GM19043 (cell line): Measurements from ENCODE around the gene NKAPD1.
"Not testable (repeated sequence)": the region's sequence is repeated elsewhere in the genome, so short reads cannot be mapped to it uniquely, and the experiment has no call there.

Experiments
- ATAC-seq: cut with Tn5 transposase; IDR thresholded peaks from one replicate; pipeline ENCODE4 v1.9.1; 2021; ENCODE audit warnings: low read depth; ENCODE audit not compliant: unreplicated experiment

NKAPD1 gene

DNA sequence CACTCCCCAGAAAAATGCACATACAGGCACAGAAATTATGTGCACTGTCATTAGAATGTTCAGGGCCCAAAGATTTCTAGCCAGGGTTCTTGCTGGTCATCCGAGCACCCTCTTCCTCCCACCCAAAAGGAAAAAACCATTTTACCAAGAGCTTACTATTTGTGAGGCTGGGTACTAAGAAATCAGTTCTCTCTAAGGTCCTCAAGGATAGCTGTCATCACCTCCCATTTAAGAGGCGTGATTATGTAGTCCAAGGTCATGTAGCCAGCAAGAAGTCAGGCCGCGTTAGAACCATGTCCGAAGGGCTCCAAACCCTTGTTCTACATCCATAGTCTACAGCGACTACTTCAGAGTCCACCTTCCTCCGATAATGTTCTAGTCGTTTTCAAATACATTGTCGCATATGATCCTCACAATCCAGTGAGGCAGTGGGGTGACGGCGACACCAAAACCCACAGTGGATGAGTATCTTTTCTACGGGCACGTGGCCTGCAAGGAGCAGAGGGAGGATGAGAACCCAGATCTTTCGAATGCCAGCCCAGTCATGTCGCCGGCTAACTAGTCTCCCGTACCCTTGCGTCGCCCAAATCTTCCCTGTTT lies 11.8 kb downstream of the NKAPD1 start:
- peak; percentile 30 for ATAC-seq

DNA sequence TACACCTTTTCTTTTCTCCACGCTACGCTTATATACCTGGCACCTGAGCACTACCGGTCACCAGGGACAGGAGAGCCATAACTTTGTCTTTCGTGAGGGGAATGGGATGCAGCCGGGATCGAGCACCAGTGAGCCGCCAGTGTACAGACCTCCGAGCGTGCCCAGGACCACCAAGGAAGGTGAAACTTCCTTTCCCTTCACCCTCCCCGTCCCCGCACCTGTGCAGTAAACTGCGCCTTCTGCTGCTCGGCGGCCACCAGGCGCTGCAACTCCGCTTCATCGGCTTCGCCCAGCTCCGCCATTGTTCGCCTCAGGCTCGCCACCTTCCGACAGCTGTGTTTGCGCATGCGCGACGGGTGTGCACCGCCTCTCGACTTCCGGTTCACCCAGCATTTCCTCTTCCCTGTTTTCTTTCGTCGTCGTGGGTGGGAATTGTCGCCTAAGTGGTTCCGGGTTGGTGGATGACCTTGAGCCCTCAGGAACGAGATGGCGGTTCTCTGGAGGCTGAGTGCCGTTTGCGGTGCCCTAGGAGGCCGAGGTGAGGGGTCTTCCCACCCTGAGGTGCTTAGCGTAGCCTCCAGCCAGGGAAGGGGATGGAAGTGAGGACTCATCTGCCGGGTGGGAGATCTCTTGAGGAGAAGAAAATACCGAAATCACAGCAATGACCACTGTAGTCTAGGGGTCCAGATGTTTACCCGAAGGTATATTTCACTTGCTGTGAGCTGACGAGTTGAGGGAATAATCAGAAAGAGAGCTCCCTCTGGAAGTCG lies 12.5 kb downstream of the NKAPD1 start, which contains the start of the genes SDHD and TIMM8B:
SDHD (plus strand) TSS at position 452 of the 770 bp plus-strand sequence; CDS start at position 487, 35 bp downstream.
TIMM8B (minus strand) TSS at position 335 of the 770 bp plus-strand sequence; CDS start at position 302, 33 bp downstream.
- ATAC-seq = peak; percentile 86

DNA sequence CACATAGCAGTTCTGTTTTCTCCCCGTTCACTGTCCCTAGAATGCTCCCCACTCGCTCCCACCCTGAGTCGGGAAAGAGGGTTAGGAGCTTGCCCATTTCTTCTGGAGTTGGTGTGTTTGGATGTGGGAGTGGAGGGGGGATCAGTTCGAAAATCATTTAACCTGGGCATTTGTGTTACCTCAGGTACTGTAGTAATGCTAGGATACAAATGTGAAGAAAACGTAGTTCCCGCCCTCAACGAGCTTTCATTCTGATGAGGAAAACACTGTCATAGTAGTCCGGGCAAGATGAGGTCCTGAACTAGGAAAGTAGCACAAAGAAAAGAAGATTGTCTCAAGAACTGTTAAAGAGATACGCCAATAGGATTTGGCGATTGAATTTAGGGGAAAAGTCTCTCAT lies 13.1 kb downstream of the NKAPD1 start:
- ATAC-seq = no peak

DNA sequence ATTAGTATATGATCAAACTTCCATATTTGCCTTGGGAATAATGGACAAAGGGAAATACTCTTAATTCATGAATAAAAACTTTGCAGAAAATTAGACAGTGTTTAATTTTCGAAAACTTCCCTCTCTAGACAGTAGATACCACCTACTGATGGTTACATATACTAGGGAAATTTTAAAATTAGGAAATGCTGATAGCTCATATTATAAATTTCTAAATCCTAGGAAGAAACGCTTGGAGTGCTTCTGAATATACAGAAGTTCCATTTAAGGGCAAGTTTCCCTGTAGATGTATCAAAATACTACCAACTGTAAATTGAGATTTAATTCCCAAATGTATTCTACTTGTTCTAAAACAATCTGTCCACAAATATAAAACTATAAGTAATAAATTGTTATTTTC lies 21.2 kb downstream of the NKAPD1 start:
- not testable (repeated sequence) for ATAC-seq

DNA sequence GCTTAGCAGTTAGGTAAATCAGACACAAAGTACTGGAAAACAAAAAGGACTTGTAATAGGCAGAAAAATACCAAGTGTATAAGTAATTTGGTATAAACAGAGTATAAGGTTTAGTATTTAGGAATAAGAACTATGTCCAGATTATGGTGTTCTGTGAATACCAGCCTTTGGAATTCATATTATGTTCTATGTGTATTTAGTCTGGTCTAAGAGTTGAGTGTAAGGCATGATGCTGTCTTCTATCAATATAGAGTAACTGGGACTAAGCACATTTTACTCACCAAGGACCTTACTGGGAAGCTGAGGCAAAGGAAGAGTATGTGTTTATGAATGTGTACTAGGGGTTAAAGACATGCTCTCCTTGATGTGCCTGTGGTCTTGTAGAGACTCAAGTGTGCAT lies 22.1 kb downstream of the NKAPD1 start:
- no peak for ATAC-seq

DNA sequence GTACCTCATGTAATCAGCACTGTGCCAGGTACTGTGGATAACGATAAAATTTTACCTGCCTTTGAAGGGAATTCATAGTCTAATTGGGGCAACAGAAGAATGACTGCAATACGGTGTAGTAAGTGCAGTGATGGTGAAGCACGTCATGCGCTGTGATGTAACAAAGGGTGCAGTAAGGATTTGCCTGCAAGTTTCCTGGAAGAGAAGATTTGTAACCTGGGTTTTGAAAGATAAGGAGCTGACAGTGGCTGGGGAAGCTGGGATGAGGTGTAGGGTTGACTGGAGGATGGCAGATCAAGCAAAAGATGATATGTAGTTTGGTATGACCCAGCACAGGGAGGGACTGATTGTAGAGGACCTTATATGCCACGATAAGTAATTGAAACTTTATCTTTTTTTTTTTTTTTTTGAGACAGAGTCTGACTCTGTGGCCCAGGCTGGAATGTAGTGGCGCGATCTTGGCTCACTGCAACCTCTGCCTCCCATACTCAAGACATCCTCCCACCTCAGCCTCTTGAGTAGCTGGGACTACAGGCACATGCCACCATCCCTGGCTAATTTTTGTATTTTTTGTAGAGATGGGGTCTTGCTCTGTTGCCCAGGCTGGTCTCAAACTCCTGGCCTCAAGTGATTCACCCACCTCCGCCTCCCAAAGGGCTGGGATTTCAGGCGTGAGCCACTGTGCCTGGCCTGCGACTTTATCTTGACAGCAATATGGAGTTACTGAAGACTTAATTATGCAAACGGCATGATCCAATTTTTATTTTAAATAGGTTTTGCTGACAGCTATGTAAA lies 23.8 kb downstream of the NKAPD1 start:
- ATAC-seq = no peak

DNA sequence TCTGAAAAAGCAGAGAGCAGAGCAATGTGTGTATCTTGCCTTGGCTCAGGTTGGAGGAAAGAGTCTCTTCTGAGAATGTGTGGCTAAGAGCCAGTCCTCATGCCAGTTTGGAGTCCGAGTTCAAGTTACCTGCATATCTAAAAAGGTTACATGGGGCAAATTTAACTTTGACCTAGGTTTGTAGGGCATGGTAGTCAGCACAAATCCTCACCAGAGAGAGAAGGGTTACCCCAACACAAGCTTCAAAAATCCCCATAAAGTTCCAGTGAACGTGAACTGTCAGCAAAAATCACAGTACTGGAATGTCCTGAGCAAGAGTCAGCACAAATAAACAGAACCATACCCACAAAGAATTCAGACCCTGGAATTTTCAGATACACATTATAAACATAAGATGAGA lies 26.4 kb downstream of the NKAPD1 start:
- no peak for ATAC-seq

DNA sequence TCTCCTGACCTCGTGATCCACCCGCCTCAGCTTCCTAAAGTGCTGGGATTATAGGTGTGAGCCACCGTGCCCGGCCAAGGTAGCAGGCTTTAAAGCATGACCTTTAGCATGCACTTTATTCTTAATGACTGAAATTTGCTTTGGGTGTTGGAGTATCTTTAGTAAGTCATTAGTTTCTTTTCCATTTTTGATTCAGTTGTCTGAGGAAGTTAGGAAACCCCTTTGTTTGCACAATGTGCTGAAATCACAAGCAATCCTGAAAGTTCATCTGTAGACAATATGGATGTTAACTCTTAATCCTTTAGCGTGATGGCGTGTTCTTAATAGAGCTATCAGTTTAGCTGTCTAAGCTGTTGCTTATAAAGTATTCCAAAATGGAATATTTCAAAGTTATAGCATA lies 29.3 kb downstream of the NKAPD1 start:
- no peak for ATAC-seq

DNA sequence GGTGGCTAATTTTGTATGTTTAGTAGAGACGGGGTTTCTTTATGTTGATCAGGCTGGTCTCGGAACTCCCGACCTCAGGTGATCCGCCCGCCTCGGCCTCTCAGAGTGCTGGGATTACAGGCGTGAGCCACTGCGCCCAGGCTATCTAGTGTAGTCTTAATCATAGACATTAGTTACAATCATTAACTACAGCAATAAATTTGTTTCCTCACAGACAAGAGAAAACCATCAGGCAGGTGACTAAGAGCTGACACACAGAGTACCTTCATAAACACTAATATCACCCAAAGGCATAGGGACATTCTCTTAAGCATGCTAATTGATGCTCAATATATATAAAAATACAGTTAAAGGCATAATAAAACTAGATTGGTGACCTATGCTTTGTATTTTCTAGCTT lies 32.0 kb downstream of the NKAPD1 start:
- no peak for ATAC-seq

DNA sequence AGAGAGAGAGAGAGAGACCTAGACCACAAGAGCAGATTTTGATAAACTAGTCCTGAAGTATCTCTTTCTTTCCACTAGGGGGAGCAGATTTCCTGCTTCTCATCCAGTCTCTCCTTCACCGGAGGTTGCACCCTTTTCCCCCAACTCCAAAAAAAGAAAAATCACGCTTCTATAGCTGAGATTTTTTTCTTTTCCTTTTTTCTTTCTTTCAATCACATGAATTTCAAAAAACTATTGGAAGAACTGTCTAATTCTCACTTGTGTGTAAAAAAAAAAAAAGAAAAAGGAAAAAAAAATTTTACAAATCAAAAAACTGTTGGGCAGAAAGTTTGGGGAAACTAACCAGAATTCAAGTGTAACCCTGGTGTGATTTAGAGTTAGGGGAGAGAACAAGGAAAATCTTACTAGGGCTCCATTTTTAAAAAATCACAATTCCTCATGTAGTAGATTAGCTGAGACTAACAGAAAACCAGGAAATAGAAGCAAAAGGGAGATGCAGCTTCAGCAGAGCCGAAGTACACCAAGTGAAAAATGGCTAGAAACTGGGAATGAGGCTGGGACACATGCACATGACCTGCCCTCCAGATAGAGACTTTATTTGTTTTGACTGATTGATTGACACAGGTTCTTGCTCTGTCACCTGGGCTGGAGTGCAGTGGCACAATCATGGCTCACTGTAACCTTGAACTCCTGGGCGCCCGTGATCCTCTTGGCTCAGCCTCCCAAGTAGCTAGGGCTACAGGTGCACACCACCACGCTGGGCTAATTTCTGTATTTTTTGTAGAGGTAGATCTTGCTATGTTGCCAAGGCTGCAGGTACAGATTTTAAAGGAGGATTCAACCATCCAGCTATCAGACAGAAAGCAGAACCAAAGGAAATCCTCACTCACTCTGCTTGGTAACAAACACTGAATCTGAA lies 39.7 kb downstream of the NKAPD1 start:
- ATAC-seq = peak; percentile 63

DNA sequence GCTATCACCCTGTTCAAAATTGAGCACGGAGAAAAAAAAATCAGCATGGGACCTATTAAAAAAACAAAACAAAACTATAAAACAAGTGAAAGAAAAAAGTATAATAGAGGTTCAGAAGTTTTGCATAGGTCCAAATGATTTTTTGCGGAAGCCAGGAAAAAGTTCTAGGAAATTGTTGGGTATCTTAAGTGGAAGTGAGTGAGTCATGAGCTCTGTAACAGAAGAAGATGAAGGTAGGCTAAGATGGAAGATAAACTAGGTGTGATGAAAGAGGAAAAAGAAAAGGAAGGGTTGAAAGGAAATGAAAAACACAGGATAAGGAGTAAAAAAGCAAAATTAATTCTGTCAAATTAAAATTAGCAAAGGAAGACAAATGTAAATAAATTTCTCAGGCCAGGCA lies 40.4 kb downstream of the NKAPD1 start:
- no peak for ATAC-seq

DNA sequence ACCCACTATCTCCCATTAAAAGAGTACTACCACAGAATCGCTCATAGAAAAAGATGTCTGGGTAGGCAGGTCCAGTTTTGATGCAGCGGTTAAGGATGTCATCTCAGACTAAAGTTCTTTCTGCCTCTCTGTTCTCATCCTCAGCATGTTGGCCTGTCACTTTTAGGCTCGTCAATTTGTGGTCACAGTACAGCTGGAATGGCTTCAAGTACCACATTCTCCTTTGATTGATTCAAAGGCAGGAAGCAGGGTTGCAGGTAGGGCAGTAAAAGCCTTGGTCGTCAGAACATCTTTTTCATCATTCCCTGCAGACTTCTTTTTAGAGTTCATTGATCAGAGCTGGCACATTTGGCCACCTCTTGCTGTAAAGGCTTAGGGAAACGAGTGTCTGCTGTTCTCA lies 41.3 kb downstream of the NKAPD1 start:
- ATAC-seq = no peak

DNA sequence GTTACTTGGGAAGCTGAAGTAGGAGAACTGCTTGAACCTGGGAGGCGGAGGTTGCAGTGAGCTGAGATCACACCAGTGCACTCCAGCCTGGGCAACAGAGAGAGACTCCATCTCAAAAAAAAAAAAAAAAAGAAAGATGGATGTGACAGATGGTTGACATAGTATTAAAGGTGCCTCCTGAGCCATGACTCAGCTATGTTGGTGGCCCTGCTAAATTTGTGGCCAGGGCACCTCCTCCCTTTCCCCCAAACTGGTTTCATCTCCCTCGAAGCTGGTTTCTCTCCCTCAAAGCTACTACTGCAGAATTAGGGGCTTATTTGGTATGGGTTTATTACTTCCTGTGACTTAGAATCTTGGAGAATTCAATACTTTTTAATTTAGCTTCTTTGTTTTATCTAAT lies 44.1 kb downstream of the NKAPD1 start:
- ATAC-seq = no peak

DNA sequence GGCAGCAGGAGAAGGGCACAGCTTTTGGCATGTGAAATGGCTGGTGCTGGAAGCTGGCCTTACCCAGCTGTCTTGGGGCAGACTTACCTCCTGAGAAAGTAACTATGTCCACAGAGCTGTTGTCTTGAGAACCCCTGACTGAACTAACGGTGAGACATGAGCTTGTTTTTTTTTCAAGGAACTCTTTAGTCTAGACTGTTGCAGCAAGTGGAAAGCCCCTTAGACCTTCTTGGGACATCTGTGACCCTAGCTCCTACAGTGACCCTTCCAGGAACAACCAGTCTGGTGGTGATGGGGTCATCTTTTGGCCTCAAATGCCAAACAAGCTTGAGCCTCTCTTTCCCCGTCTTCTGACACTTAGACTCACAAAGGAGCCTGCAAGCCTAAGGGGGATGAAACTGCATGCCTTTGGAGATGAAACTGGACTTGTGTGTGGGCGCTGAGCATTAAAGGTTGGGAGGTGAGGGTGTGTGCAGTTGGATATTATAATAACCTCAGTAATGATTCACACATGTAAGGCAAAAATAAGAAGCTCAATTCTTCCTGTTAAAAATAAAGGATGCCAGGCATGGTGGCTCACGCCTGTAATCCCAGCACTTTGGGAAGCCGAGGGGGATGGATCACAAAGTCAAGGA lies 48.0 kb downstream of the NKAPD1 start:
- no peak for ATAC-seq

DNA sequence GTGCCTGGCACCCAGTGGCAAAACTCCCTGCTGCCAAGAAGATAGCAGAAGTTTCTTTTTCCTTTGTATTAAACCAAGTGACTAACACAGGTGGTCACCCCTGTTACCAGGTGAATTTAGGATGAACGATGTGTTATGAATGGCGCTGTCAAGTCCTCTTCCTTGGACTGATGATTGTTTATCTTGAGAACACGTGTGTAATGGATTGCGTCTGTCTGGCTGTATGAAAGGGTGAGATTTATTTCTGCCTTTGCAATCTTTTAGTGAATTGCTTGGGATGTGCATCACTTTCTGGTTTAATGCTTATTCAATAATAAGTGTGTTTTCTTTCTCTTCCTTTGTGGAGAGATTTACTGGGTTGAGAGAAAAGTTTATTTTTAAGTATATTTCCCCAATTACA lies 49.0 kb downstream of the NKAPD1 start:
- no peak for ATAC-seq

DNA sequence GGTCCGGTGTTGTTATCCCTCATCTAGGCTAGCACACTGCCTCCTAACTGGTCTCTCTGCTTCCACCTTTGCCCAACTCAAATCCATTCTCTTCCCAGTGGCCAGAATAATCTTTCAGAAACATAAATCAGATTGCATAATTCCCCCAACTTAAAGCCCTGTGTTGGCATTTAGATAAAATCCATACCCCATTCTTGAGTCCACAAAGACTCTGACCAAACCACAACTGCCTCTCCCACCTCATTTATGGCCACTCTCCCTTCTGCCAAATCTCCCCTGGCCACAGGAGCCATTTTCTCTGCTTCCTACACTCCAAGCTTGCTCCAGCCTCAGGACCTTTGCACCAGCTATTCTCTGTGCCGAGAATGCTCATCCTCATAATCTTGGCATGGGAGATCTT lies 53.0 kb downstream of the NKAPD1 start:
- ATAC-seq = no peak

DNA sequence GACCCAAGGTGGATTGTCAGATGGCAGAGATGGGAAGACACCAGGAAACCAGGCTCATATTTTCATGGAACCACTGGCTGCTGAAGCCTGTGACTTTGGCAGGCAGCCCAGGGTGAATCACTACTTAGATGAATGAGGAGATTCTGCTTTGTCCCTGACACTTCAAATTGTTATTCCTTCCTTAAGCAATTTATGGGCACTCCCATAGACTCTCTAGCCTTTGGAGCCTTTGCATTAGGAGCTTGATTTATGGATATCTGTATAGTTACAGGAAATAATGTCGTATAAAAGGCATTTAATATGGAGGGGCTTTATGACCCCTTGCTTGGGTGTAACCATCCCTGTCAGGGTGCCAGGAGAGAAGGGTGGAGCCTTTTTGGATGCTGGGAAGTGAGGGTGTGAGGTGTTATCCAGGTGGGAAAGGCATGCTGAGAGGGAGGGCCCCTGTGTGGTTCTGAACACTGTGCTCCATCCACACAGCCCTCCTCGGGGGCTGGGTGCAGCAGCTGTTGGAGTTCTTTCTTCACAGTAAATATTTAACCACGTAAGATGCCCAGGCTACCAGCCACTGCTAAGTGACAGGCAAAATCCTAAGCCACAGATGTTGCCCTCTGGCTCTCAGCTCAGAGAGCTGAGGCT lies 54.5 kb downstream of the NKAPD1 start:
- no peak for ATAC-seq

DNA sequence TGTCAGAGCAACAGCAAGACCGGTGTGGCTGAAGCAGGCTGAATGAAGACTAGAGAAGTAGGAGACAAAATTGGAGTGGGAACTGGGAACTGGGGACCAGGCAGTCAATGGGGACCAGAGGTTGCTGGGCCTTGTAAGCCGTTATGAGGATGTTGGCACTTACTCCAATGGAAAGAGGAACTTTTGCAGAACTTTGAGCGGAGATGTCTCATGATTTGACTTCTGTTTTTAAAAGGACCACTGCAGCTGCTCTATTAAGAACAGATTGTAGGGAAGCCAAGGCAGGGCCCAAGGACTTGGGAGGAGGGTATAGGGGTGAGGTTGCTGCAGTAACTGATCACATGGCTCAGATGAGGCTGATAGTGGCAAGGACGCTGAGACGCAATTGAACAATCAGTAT lies 55.6 kb downstream of the NKAPD1 start:
- ATAC-seq = no peak

DNA sequence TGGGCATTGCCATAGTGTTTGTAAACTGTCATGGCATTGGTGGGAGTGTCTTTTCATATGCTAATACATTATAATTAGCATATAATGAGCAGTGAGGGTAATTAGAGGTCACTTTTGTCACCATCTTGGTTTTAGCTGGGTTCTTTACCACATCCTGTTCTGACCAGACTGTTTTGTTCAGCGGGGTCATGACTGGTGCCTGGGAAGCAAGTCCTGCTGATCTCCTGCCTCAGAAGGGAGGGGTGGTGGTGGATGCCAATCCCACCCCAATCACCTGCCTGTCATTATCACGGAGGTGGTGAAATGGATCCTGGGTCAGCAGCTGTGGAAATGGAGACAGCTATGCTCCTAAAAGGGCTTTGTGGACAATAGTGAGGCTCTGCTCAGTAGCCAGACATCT lies 58.6 kb downstream of the NKAPD1 start:
- ATAC-seq = no peak
